Neural progenitor cell (in vitro differentiated cells): ENCODE data around the gene JAZF1.

Experiments used
- CTCF ChIP-seq: fragments of 200-600 bp; sonication (generic); IDR thresholded peaks from 2 replicates; pipeline ENCODE4 v1.5.1; 2017; ENCODE audit warnings: antibody characterized with exemption, mild to moderate bottlenecking
- EZH2 ChIP-seq: fragments of 200-600 bp; sonication (generic); IDR thresholded peaks from 2 replicates; pipeline ENCODE4 v1.6.1; 2017; ENCODE audit warnings: antibody characterized with exemption, mild to moderate bottlenecking, moderate library complexity
- EZH2phosphoT487 ChIP-seq: fragments of 200-600 bp; sonication (generic); IDR thresholded peaks from 2 replicates; pipeline ENCODE4 v1.6.1; 2017; ENCODE audit warnings: antibody characterized with exemption

DNA sequence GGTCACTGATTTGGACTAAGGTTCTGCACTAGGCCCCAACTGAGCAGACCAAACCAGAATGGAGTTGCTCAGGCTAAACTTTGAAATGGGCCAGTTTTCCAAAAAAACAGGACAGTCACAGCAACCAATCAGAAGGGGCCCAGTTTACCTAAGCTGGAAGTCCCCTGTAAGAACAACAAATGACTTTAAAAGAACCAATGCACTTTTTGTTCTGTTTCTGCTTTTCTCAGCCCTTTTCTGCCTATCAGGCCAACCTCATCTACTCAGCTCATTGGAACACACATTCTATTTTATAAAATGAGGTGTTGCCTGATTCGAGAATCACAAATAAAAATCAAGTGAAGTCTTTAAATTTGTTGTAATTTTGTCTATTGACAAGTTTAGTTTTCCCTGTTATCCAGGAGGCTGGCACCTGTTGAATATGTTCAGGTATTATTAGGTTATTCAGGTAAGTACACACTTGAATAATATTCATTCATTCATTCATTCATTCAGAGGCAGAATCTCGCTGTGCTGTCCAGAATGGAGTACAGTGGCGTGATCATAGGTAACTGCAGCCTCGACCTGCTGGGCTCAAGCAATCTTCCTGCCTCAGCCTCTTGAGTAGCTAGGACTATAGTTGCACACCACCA lies 271.9 kb downstream of the JAZF1 start:
- TF ChIP-seq CTCF: no peak
- no peak for TF ChIP-seq EZH2
- no peak for TF ChIP-seq EZH2phosphoT487
